Subcutaneous abdominal adipose tissue (tissue), 5 donors: ENCODE data around the gene PEX14.

Source experiments
- H3K27ac ChIP-seq: one replicate; pipeline ENCODE4 v1.7.0; 2013; ENCODE audit warnings: low read depth, mild to moderate bottlenecking, inconsistent platforms, low read length, moderate library complexity
- H3K27me3 ChIP-seq, 5 donors: one replicate each; pipeline ENCODE4 v1.7.0; 2013; ENCODE audit warnings: low read length in 5 of 5, inconsistent platforms in 1 of 5; ENCODE audit not compliant: control insufficient read depth in 5 of 5, insufficient read depth in 4 of 5
- H3K36me3 ChIP-seq, 5 donors: one replicate each; pipeline ENCODE4 v1.7.0; 2013; ENCODE audit warnings: low read length in 5 of 5; ENCODE audit not compliant: control insufficient read depth in 5 of 5, insufficient read depth in 5 of 5
- H3K4me1 ChIP-seq, 5 donors: one replicate each; pipeline ENCODE4 v1.7.0; 2013; ENCODE audit warnings: low read length in 5 of 5, mild to moderate bottlenecking in 3 of 5, moderate library complexity in 1 of 5; ENCODE audit not compliant: control insufficient read depth in 5 of 5, insufficient read depth in 5 of 5
- H3K4me3 ChIP-seq, 5 donors: one replicate each; pipeline ENCODE4 v1.7.0; 2013; ENCODE audit warnings: low read length in 5 of 5, low read depth in 1 of 5
- H3K9ac ChIP-seq, 5 donors: one replicate each; pipeline ENCODE4 v1.7.0; 2013; ENCODE audit warnings: low read length in 5 of 5, mild to moderate bottlenecking in 4 of 5, moderate library complexity in 3 of 5
- H3K9me3 ChIP-seq, 5 donors: one replicate each; pipeline ENCODE4 v1.7.0; 2013; ENCODE audit warnings: low read length in 5 of 5; ENCODE audit not compliant: control insufficient read depth in 5 of 5
- donor health status: healthy.
- donor health status: healthy.
- donor health status: healthy.
- donor health status: healthy.
- donor health status: healthy.

Gene PEX14

GRCh38 chr1:10674222-10674621 is 199.5 kb downstream of the PEX14 start:
- H3K4me1 ChIP-seq: peaks cover 0 to 2% (median 0%) of the 10 kb centered on the region in 5 donors
- H3K4me3 ChIP-seq: no peak overlapping the region
- H3K9me3 ChIP-seq: no peaks in the 10 kb centered on the region
- H3K9ac ChIP-seq: no peak overlapping the region
- no peaks in the 10 kb centered on the region for H3K36me3 ChIP-seq
- peaks cover 3 to 26% (median 12%) of the 10 kb centered on the region in 5 donors for H3K27me3 ChIP-seq
- H3K27ac ChIP-seq: no peak overlapping the region

GRCh38 chr1:10674700-10675609 is 200.2 kb downstream of the PEX14 start:
- Histone ChIP-seq H3K4me1 (peaks cover 0 to 7% (median 0%) of the 10 kb centered on the region in 5 donors), H3K9ac (no peak overlapping the region), H3K27ac (no peak overlapping the region)

GRCh38 chr1:10675813-10676212 is 201.1 kb downstream of the PEX14 start:
- Histone ChIP-seq H3K4me3 (no peak overlapping the region), H3K9ac (no peak overlapping the region), H3K27me3 (peaks cover 3 to 23% (median 11%) of the 10 kb centered on the region in 5 donors), H3K36me3 (no peaks in the 10 kb centered on the region), H3K9me3 (no peaks in the 10 kb centered on the region), H3K4me1 (peaks cover 0 to 11% (median 4%) of the 10 kb centered on the region in 5 donors), H3K27ac (no peak overlapping the region)

More at GRCh38 chr1:10674700-10675609, 200.2 kb downstream of the PEX14 start:
- no peaks in the 10 kb centered on the region for H3K36me3 ChIP-seq
- H3K9me3 ChIP-seq: no peaks in the 10 kb centered on the region
- H3K27me3 ChIP-seq: peaks cover 3 to 26% (median 12%) of the 10 kb centered on the region in 5 donors
- no peak overlapping the region for H3K4me3 ChIP-seq

- Histone ChIP-seq H3K27ac (no peak overlapping the region), H3K27me3 (peaks cover 0 to 15% (median 8%) of the 10 kb centered on the region in 5 donors), H3K4me1 (peaks cover 0 to 10% (median 8%) of the 10 kb centered on the region in 5 donors), H3K9me3 (no peaks in the 10 kb centered on the region), H3K4me3 (no peak overlapping the region), H3K9ac (no peak overlapping the region), H3K36me3 (no peaks in the 10 kb centered on the region)
Observed at GRCh38 chr1:10676963-10677362, 202.2 kb downstream of the PEX14 start.

GRCh38 chr1:10677491-10678391 is 203.0 kb downstream of the PEX14 start:
- H3K27me3 ChIP-seq: peaks cover 0 to 15% (median 8%) of the 10 kb centered on the region in 5 donors
- H3K36me3 ChIP-seq: no peaks in the 10 kb centered on the region
- no peak overlapping the region for H3K4me3 ChIP-seq
- H3K4me1 ChIP-seq: peaks cover 0 to 10% (median 8%) of the 10 kb centered on the region in 5 donors
- H3K9me3 ChIP-seq: no peaks in the 10 kb centered on the region
- H3K27ac ChIP-seq: no peak overlapping the region
- H3K9ac ChIP-seq: no peak overlapping the region

GRCh38 chr1:10678402-10678801 is 203.7 kb downstream of the PEX14 start:
- H3K27me3 ChIP-seq: peaks cover 0 to 12% (median 8%) of the 10 kb centered on the region in 5 donors
- H3K9me3 ChIP-seq: no peaks in the 10 kb centered on the region
- no peaks in the 10 kb centered on the region for H3K36me3 ChIP-seq
- no peak overlapping the region for H3K4me3 ChIP-seq
- H3K4me1 ChIP-seq: peaks cover 0 to 10% (median 8%) of the 10 kb centered on the region in 5 donors
- no peak overlapping the region for H3K27ac ChIP-seq
- no peak overlapping the region for H3K9ac ChIP-seq

GRCh38 chr1:10678852-10679251 is 204.1 kb downstream of the PEX14 start:
- no peaks in the 10 kb centered on the region for H3K9me3 ChIP-seq
- H3K27me3 ChIP-seq: peaks cover 0 to 9% (median 5%) of the 10 kb centered on the region in 5 donors
- no peak overlapping the region for H3K27ac ChIP-seq
- H3K9ac ChIP-seq: no peak overlapping the region
- H3K4me1 ChIP-seq: peaks cover 0 to 10% (median 8%) of the 10 kb centered on the region in 5 donors
- no peaks in the 10 kb centered on the region for H3K36me3 ChIP-seq
- H3K4me3 ChIP-seq: no peak overlapping the region

- Histone ChIP-seq H3K4me1 (peaks cover 0 to 10% (median 8%) of the 10 kb centered on the region in 5 donors), H3K36me3 (no peaks in the 10 kb centered on the region), H3K4me3 (no peak overlapping the region), H3K27ac (no peak overlapping the region), H3K9me3 (no peaks in the 10 kb centered on the region), H3K27me3 (peaks cover 0 to 6% (median 0%) of the 10 kb centered on the region in 5 donors), H3K9ac (no peak overlapping the region)
Observed at GRCh38 chr1:10679496-10680220, 204.9 kb downstream of the PEX14 start.
